Stimulated activated CD4-positive, alpha-beta T cell treated with anti-CD3 and anti-CD28 coated beads, Interleukin-12 subunit alpha, Interleukin-12 subunit beta, amount 100 ng/mL, for 24 hours (primary cell): ENCODE results near the gene ZIC5.

ENCODE experiments used
- DNase-seq, 2 experiments: peaks; one replicate each; pipeline ENCODE4 v3.0.0-alpha.2; 2020; ENCODE audit warnings: low read depth in 2 of 2

Gene ZIC5

GRCh38 chr13:99935772-99936171, 35.8 kb downstream of the ZIC5 start:
- DNase-seq = no peak

- no peak for DNase-seq
These were observed 38.7 kb downstream of the ZIC5 start for GRCh38 chr13:99932912-99933311.

- DNase-seq = no peak
These were observed 40.6 kb downstream of the ZIC5 start for GRCh38 chr13:99930925-99931324.

GRCh38 chr13:99929866-99930265, 41.7 kb downstream of the ZIC5 start:
- DNase-seq = no peak

GRCh38 chr13:99926014-99926731, 45.4 kb downstream of the ZIC5 start:
- DNase-seq = no peak

GRCh38 chr13:99923877-99924582, 47.5 kb downstream of the ZIC5 start:
- no peak for DNase-seq

GRCh38 chr13:99922631-99923404, 48.7 kb downstream of the ZIC5 start:
- no peak for DNase-seq

GRCh38 chr13:99919132-99919531, 52.4 kb downstream of the ZIC5 start:
- DNase-seq = no peak

- no peak for DNase-seq
These were observed 55.0 kb downstream of the ZIC5 start for GRCh38 chr13:99916366-99917103.

GRCh38 chr13:99913167-99913566, 58.4 kb downstream of the ZIC5 start:
- DNase-seq = no peak
